Activated T-cell treated with anti-CD3 and anti-CD28 coated beads for 4 hours (primary cell): ENCODE results near the gene CLIP3.
"Not testable (repeated sequence)": the region's sequence is repeated elsewhere in the genome, so short reads cannot be mapped to it uniquely, and the experiment has no call there.

ENCODE experiments used
- DNase-seq: peaks from one replicate; pipeline ENCODE4 v3.0.0-alpha.2; 2020

The CLIP3 gene

DNA sequence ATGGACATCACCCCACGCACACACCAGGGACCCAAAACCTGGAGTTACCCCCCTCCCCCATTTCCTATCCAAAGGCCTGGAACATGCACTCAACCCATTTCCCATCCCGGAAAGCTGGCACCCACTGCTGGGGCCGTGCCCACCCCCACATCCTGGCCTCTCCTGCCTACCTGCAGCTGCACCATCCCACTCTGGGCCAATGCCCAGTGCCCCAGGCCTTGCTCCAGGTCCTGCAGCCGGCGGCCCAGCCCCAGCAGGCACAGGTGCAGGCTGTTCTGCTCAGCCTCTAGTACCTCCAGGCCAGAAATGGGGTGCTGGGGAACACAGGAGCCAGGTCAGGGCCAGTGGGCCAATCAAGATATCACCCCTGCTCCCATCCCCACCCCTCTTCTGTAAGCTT, 25.7 kb downstream of the CLIP3 start:
- no peak for DNase-seq

DNA sequence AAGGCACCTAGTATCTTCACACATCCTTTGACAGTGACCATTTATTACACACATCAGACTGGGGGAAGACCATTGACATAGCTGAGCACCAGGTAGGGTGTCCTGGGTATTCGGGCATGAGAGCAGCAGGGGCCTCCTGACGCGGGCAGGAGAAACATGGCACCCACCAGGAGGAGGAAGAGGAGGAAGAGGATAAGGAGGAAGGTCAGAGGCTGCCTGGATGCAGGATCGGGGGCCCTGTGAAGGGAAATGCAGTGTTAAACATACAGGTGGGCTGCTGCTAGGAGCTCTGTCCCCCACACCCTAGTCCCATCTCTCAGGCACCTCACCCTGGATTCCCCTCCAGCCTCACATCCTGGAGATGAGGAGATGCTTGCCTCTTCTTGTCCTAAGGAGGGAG, 29.4 kb downstream of the CLIP3 start:
- DNase-seq, result no peak

DNA sequence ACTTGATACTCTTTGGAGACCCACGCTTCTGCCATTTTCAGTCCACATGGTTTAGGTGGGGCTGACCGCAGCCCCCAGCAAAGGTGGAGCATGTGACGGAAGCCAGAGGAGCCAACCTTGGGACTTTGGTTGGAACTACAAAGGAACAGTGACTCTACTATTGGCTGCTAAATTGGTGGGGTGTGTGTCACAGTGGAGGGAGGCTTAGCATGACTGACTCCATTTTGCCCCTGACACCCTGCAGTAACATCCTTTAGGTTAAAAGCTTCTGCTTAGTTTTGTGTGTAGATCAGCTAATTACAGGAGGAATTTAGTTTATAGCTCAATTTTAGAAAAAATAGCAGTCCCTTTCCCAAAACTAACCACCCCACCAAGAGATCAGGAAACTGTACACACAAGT, 31.1 kb downstream of the CLIP3 start:
- DNase-seq, result no peak

DNA sequence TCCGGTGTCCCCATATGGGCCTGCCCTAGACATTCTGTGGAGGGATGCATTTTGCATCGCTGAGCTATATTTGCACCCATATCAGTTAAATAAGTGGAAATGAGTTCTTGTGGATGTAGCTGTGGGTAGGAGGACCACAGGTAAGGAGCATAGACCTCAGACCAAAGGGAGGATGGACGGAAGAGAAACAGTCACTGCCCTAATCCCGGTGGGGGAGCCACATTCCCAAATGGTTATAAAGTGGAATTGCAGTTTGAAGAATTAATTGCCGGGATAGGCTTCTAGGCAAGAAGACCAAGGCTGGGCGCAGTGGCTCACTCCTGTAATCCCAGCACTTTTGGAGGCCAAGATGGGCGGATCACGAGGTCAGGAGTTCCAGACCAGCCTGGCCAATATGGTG, 35.9 kb downstream of the CLIP3 start:
- DNase-seq, result no peak

DNA sequence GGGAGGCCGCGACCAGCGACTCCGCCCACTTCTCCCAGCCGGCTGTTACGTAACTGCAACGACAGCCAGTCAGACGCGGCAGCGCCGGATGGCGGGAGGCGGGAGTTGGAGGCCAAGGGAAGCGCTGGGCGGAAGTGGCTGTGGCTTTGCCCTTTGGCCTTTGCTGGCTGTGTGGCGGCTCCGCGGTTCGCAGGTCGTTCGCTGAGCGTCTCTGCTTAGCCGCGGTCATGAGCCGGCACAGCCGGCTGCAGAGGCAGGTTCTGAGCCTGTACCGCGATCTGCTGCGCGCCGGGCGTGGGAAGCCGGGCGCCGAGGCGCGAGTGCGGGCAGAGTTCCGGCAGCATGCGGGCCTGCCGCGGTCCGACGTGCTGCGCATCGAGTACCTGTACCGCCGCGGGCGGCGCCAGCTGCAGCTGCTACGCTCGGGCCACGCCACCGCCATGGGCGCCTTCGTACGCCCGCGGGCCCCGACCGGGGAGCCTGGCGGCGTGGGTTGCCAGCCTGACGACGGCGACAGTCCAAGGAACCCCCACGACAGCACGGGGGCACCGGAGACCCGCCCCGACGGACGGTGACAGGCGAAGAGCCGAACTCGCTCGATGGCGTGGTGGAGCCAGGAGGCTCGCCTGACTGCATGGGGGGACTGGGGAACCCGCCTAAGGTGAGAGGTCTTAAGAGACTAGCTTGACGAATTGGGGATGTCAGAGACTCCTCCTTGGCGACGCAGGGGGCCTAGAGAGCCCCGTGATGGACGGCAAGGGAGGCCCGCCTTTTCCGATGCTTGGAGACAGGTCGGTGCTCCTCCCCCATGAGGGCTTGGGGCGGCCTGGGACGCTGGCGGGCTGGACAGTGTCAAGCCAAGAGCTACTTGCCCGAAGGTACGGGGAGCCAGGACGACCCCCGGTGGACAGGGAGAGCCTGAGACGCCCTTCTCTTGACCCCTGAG, 37.4 kb downstream of the CLIP3 start, which contains the start of gene SDHAF1:
Gene SDHAF1 (plus strand): TSS at position 141 of the 946 bp plus-strand sequence. CDS start 87 bp downstream, at position 228.
- DNase-seq, result peak; percentile 87

DNA sequence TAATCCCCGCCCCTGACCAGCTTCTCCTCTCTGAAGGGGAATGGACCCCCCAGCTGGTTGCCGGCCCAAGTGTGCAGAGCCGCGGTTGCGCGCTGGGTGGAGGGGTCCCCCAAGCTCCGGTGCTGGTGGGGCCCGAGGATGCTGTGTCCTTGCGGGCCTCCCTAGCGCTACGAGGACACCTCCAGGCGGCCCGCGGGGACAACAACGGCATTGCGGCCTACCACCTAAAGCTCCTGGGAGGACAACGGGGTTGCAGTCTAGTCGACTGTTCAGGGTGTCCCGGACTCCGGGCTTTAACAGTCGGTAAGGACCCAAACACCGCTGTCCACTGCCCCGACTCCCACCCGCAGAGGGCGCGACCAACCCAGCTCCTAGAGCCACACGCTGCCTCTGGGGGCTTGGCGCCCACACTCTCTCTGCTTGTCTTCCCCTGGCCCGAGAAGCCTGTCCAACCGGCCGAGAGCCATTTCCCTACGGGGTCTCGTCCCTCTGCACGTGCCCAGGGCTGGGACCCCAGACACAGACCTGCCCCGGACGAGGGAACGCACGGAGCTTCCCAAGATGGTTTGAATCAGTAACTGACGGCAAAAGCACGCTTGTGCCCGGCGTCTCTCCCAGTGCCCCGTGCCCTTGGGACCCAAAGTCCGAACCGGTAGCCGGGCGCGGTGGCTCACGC, 38.6 kb downstream of the CLIP3 start:
- no peak for DNase-seq

DNA sequence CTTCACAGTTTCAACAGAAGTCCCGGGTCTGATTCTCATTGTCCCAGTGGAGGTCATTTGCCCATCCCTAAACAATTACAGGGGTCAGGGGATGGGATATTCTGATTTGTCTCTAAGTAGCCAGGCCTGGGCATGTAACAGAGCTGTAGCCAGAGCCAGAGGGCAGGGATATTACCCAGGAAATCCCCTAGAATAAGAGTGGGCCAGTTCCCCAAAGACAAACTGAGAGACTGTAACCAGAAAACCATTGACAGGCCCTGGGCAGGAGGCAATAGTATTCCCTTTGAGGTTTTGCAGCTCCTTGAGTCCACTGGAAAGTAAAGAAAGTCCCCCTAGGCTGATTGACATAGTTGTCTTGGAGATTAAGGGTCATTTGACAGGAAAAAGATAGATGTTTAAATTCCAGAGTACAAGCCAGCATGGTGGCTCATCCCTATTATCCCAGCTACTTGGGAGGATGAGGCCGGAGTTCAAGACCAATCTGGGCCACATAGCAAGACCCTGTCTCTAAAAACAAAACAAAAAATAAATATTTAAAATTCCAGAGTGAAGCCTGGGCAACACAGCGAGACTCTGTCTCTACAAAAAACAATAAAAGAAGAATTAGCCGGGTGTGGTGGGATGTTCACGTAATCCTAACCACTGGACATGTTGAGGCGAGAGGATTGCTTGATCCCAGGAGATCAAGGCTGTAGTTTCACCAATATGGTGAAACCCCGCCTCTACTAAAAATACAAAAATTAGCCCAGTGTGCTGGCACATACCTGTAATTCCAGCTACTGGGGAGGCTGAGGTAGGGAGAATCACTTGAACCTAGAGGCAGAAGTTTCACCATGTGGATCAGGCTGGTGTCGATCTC, 39.5 kb downstream of the CLIP3 start:
- DNase-seq, result no peak

DNA sequence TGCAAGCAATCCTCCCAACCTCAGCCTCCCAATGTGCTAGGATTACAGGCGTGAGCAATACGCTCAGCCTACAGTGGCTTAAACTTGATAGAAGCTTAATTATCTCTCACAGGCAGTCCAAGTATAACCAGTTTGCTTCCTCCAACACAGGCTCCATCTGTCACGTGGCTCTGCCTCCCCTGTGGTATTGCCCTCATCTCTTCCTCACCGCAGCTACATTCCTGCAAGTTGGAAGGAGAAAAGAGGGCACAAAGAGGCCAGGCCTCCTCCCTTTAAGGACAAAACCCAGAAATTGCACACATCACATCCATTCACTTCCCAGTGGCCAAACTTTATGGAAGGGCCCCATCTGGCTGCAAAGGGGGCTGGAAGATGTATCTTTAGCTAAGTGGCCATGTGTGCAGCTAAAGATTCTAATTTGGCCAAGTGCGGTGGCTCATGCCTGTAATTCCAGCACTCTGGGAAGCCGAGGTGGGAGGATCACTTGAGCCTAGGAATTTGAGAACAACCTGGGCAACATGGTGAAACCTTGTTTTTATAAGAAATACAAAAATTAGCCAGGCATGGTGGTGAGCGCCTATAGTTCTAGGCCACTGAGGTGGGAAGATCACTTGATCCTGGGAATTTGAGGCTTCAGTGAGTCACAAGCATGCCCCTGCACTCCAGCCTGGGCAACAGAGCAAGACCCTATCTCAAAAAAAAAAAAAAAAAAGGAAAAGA, 40.8 kb downstream of the CLIP3 start:
- DNase-seq, result no peak

DNA sequence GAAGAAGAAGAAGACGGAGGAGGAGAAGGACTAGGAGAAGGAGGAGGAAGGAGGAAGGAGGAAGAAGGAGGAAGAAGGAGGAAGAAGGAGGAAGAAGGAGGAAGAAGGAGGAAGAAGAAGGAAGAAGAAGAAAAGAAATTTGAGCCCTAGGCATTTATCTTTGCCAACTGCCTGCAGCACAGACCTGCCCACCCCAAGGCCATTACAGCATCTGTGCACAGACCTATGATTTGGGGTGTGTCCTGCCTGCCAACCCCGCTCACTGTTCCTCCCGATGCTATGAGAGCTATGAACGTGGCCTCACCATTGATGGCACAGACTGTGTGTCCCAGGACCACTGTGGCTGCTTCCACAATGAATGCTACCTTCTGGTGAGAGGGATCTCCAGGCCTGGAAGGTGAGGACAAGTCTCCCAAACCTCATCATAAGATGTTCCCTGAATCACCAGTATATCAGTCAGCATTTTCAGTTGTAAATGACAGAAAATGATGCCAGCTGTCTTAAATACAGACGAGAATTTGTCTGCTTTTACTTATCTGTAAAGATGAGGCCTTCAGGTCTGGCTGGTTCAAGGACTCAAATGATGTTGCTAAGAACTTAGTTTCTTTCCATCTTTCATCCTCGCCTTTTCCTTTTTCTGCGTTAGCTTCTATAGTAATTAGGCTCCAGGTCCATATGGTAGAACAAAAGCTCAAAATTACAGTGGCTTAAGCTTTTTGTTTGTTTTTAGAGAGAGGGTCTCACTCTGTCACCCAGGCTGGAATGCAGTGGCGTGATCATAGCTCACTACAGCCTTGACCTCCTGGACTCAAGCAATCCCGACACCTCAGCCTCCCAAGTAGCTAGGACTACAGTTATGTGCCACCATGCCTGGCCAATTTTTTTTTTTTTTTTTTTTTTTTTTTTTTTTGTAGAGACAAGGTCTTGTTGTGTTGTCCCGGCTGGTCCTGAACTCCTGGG, 41.6 kb downstream of the CLIP3 start:
- no peak for DNase-seq

DNA sequence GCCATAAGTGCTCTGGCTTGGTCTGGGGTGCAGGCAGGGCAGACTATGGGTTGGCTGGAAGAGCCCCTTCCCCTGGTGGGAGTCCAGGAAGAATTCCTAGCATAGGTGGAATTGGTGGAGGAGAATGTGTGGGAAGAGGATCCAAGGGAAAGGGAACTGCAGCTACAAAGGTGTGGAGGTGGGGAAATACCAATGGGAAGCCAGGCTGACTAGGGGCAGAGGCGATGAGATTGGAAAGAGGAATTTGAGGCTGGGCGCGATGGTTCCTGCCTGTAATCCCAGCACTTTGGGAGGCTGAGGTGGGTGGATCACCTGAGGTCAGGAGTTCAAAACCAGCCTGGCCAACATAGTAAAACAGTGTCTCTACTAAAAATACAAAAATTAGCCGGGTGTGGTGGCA, 42.5 kb downstream of the CLIP3 start:
- DNase-seq, result no peak

DNA sequence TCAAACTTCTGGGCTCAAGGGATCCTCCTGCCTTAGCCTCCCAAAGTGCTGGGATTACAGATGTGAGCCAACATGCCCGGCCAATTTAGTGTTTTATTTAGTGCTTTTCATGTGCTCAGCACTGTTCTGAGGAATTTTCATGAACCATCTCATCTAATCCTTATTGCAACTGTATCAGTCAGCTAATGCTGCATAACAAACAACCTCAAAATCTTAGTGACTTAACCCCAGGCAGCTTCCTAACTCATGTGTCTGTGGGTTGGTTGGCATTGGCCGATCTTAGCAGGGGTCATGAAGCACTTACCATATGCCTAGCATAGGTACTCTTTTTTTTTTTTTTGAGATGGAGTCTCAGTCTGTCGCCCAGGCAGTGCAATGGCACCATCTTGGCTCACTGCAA, 43.8 kb downstream of the CLIP3 start:
- DNase-seq, result no peak

DNA sequence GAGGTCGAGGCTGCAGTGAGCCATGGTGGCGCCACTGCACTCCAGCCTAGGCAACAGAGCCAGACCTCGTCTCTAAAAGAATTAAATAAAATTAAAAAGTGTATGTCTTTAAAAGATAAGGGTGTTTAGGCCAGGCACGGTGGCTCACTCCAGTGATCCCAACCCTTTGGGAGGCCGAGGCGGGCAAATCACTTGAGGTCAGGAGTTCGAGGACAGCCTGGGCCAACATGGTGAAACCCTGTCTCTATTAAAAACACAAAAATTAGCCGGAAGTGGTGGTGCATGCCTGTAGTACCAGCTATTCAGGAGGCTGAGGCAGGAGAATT, 45.1 kb downstream of the CLIP3 start:
- DNase-seq, result no peak

DNA sequence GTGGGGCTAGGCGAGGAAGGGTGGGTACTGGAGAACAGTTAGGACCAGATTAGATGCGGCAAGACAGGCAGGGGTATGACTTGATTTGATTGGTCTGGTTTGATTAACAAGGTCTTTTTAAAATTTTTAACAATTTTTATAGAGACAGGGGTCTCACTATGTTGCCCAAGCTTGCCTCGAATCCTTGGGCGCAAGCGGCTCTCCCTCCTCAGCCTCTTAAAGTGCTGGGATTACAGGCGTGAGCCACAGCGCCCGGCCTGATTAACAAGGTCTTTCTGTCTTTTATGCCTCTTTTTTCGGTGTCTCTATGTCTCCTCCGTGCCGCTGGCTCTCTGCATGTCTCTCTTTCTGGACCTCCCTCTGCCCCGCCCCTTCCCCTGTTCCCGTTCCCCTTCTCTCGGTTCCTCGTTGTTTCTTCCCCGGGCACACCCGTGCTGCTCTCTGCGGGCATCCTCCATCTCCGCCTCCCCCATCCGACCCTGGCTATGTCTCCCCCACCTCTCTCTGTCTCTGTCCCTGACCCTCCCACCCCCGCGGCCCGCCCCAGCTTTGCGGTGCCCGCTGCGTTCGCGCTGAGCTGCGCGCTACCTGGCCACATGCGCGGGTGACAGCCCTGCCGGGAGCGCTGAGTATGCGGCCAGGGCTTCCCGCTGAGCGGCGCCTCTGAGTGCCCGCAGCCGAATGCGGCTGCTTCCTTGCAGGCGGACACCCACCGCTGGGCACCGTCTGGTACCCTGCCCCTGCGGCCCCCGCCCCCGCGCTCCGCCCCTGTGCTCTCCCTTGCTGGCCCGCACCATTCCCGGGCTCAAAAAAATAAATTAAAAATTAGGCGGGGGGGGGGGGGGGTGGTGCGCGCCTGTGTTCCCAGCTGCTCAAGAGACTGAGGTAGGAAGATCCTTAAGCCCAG, 45.8 kb downstream of the CLIP3 start:
- DNase-seq, result no peak

DNA sequence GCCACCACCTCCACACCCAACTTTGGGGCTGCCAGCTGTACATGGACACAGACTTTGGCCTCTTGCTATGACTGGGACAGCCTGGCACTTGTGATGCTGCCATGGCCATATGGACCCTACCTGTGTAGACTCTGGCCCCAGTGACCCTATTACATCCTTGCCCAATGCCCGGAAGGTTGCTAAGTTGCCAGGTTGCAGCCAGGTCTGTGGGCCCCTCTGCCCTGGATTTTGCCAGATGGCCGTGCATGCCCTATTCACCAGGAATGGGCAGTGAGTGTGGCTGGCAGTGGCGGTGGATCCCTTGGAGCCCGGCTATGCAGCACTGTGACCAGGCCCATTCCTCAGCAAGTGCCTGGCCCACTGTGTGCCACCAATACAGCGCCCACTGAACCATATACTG, 46.6 kb downstream of the CLIP3 start:
- DNase-seq, result no peak

DNA sequence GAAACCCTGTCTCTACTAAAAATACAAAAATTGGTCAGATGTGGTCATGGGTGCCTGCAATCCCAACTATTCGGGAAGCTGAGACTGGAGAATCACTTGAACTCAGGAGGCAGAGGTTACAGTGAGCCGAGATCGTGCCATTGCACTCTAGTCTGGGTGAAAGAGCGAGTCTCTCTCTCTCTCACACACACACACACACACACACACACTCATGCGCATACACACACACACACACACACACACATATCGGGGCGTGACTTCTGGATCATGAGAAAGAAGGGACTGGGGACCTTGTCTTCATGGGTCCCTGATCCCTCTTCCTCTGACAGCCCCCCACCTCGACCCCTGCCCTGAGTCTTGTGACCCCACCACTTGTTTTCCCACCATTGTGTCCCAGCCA, 49.5 kb downstream of the CLIP3 start:
- no peak for DNase-seq

DNA sequence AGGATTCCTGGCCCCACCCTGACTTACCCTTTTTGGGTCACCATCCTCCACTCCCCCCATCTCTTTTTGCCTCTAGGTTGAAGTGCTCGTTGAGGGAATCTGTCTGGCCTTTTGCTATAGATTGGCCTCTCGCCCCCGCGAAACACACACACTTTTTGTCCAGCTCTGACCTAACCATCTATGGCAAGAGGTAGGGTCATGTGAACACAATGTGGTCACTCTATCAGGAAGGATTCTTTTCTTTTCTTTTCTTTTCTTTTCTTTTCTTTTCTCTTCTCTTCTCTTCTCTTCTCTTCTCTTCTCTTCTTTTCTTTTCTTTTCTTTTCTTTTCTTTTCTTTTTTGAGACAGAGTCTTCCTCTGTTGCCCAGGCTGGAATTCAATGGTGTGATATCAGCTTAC, 51.7 kb downstream of the CLIP3 start:
- DNase-seq, result not testable (repeated sequence)

DNA sequence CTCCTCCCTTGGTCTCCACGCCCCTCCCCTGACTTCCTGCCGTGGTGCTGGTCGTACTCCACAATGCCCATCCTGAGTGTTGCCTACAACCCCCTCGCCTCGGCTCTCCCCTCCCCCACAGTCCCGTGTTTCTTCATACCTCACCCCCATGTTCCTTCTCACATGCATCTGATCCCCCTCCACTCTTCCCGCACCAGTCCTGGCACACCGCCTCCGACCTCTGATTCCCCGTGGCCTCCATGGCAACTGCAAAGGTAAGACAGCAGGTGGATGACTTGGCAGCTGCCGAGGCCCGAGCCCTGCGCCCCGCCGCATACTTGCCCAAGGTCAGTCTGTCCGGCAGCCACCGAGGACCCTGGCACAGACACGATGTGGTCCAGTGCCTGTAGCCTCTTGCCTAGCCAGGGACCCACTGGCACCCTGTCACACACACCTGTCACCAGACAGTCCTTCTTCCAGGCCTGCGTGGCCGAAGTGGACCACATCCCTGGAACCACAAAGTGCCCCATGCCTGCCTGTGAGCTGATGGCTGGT, 53.8 kb downstream of the CLIP3 start:
- no peak for DNase-seq

DNA sequence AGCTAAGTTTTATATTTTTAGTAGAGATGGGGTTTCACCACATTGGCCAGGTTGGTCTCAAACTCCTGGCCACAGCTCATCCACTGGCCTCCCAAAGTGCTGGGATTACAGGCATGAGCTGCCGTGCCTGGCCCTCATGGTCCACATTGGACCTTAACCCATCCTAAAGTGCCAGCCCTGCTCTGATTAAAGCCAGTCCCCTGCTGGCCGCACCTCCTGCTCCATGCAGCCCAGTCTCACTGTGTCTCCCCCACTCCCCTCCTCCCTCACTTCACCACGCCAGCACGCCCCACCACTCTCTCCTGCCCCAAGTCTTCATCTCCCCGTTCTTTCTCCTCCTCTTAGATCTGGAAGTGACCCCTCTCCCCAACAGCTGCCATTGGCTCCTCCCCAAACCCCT, 54.4 kb downstream of the CLIP3 start:
- no peak for DNase-seq

DNA sequence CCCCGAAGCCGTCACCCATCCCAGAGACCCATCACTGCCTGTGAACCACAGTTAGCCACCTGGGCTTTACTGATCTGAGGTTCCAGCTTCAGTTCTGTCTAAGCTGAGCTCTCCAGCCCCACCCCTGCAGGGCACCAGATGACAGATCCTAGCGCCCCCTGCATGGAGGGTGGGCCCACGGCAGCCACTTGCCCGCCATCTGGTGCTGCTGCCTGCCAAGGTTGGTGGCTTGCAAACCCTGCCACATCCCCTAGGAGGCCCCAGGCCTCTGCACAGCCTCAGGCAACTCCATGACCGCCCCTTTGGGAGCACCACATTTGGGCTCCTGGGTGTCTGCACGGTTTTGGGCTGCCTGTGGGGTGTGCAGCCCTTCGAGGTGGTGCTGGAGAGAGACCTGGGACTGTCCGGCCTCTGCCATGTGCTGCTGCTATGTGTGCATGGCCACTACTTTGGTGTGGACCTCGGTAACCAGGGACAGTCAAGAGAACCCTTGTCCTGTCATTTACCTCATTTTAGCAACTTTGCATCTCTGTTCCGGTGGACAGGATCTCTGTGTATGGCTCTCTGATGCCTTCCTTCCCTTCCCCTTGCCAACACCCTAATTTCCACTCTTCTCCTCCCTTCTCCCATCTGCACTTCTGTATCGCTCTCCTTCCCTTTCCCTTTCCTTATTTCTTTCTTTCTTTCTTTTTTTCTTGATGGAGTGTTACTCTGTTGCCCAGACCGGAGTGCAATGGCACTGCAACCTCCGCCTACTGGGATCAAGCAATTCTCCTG, 55.0 kb downstream of the CLIP3 start:
- no peak for DNase-seq
